B cell (primary cell): ENCODE results near the gene NEXMIF. TPM values are rescaled to one million over a fixed set of nuclear protein-coding genes. Genes with fewer than 3 reads are reported as not detected.
"Not testable (repeated sequence)": the region's sequence is repeated elsewhere in the genome, so short reads cannot be mapped to it uniquely, and the experiment has no call there.

Experiments used
- ATAC-seq: fragments of 200-7000 bp; cut with Tn5 transposase; one replicate; pipeline ENCODE4 v1.10.0; 2021; ENCODE audit warnings: low read depth, mild to moderate bottlenecking, moderate number of reproducible peaks, moderate library complexity
- CTCF ChIA-PET: fragments of 350-600 bp; sonication (Branson Sonifier 250); formaldehyde crosslinking; loops from one replicate; lab custom pipeline; 2021; ENCODE audit warnings: antibody characterized with exemption, inconsistent platforms; lab: Charles Lee
- POLR2A ChIA-PET: fragments of 350-600 bp; sonication (Branson Sonifier 250); formaldehyde crosslinking; loops from one replicate; lab custom pipeline; 2021; ENCODE audit warnings: antibody characterized with exemption; lab: Charles Lee
- DNase-seq: peaks from one replicate; pipeline ENCODE4 v3.0.0; 2013
- H2AFZ ChIP-seq: 2 replicates; pipeline ENCODE4 v1.6.1; 2012; ENCODE audit warnings: mild to moderate bottlenecking, low read depth, low read length; ENCODE audit not compliant: insufficient read depth, poor library complexity, severe bottlenecking
- H3K27ac ChIP-seq, 2 donors: 1 replicate in 1 of 2; 2 replicates in 1 of 2; pipeline ENCODE4 v1.5.1; 2012 to 2013; ENCODE audit warnings: low read length in 2 of 2, mild to moderate bottlenecking in 2 of 2, moderate library complexity in 1 of 2
- H3K27me3 ChIP-seq, 4 experiments: fragments of 200-600 bp in 1 of 4; sonication (generic) in 1 of 4; replicated peaks in 1 of 4; 1 replicate in 2 of 4; 2 replicates in 2 of 4; pipeline versions ENCODE4 v1.6.1 to v1.7.0; 2013 to 2016; ENCODE audit warnings: low read length in 3 of 4, mild to moderate bottlenecking in 2 of 4, mixed read lengths in 1 of 4, moderate library complexity in 1 of 4; ENCODE audit not compliant: insufficient read depth in 4 of 4, control insufficient read depth in 3 of 4; ENCODE audit errors: control extremely low read depth in 1 of 4
- H3K36me3 ChIP-seq, 2 experiments: replicated peaks in 1 of 2; 1 replicate in 1 of 2; 2 replicates in 1 of 2; pipeline versions ENCODE4 v1.6.1 to v1.7.1; 2013; ENCODE audit warnings: low read length in 1 of 2; ENCODE audit not compliant: insufficient read depth in 2 of 2, control insufficient read depth in 1 of 2; ENCODE audit errors: control extremely low read depth in 1 of 2, extremely low read depth in 1 of 2
- H3K4me1 ChIP-seq, 2 donors: fragments of 200-600 bp in 1 of 2; sonication (generic) in 1 of 2; 1 replicate in 1 of 2; 2 replicates in 1 of 2; pipeline versions ENCODE4 v1.5.1 to v1.6.1; 2013 to 2017; ENCODE audit warnings: low read length in 2 of 2; ENCODE audit not compliant: control insufficient read depth in 2 of 2, insufficient read depth in 2 of 2
- H3K4me2 ChIP-seq: replicated peaks from 2 replicates; pipeline ENCODE3; 2012; ENCODE audit warnings: mild to moderate bottlenecking, low read depth, low read length; ENCODE audit not compliant: poor library complexity, severe bottlenecking
- H3K4me3 ChIP-seq, 5 experiments: fragments of 200-600 bp in 1 of 5; sonication (generic) in 1 of 5; 1 replicate in 3 of 5; 2 replicates in 2 of 5; pipeline versions ENCODE4 v1.5.1 to v1.7.0; 2011 to 2016; ENCODE audit warnings: low read length in 4 of 5, mild to moderate bottlenecking in 4 of 5, low read depth in 2 of 5, control low read depth in 1 of 5, moderate library complexity in 1 of 5; ENCODE audit not compliant: insufficient read depth in 1 of 5; ENCODE audit errors: control extremely low read depth in 1 of 5, extremely low read depth in 1 of 5
- H3K79me2 ChIP-seq: fragments of 200-600 bp; sonication (generic); one replicate; pipeline ENCODE4 v1.6.0; 2016; ENCODE audit warnings: low read length; ENCODE audit not compliant: control insufficient read depth, insufficient read depth
- H3K9ac ChIP-seq: fragments of 200-600 bp; sonication (generic); 2 replicates; pipeline ENCODE4 v1.6.1; 2017; ENCODE audit warnings: mild to moderate bottlenecking, low read length, moderate library complexity
- H3K9me3 ChIP-seq, 3 donors: one replicate each; pipeline versions ENCODE4 v1.6.1 to v1.7.1; 2013; ENCODE audit warnings: low read length in 2 of 3; ENCODE audit not compliant: control insufficient read depth in 2 of 3, insufficient read depth in 1 of 3; ENCODE audit errors: control extremely low read depth in 1 of 3
- H4K20me1 ChIP-seq: 2 replicates; pipeline ENCODE4 v1.6.0; 2012; ENCODE audit warnings: mild to moderate bottlenecking, low read length; ENCODE audit not compliant: insufficient read depth, control insufficient read depth, poor library complexity, severe bottlenecking
- H3K27ac Mint-ChIP-seq: one replicate; pipeline ENCODE4 v1.8.0; 2021; ENCODE audit warnings: mixed read lengths
- H3K27me3 Mint-ChIP-seq: one replicate; pipeline ENCODE4 v1.8.0; 2021; ENCODE audit warnings: mixed read lengths
- H3K4me1 Mint-ChIP-seq: one replicate; pipeline ENCODE4 v1.8.0; 2021; ENCODE audit warnings: mixed read lengths
- H3K4me3 Mint-ChIP-seq: one replicate; pipeline ENCODE4 v1.8.0; 2021; ENCODE audit warnings: mixed read lengths
- H3K9me3 Mint-ChIP-seq: one replicate; pipeline ENCODE4 v1.8.0; 2022; ENCODE audit warnings: mixed read lengths; ENCODE audit not compliant: insufficient read depth
- CTCF ChIP-seq: fragments of 200-600 bp; IDR thresholded peaks from one replicate; pipeline ENCODE4 v1.8.0; 2022; ENCODE audit warnings: antibody characterized with exemption, mild to moderate bottlenecking
- EZH2 ChIP-seq: IDR thresholded peaks from 2 replicates; pipeline ENCODE4 v1.6.1; 2012; ENCODE audit warnings: borderline replicate concordance, low read depth, mild to moderate bottlenecking, moderate library complexity, low read length; ENCODE audit not compliant: insufficient read depth, poor library complexity, severe bottlenecking
- WGBS: methylation state at CpG from one replicate; pipeline ENCODE4 v1.1.5; 2013; ENCODE audit warnings: missing lambda C conversion rate; ENCODE audit not compliant: insufficient coverage; 5-methylcytosine and 5-hydroxymethylcytosine counted together
- intact Hi-C: fragments of 100-400 bp; cut with micrococcal nuclease; formaldehyde crosslinking; loops from one replicate; pipeline ENCODE4 v1.10.0; 2022
- polyA minus RNA-seq: library from RNA; depleted of rRNA, polyadenylated mRNA; stranded (reverse); fragments of >200 nt; gene quantifications from 2 replicates; pipeline ENCODE4 v1.2.3, GENCODE V29; 2012
- polyA plus RNA-seq: library from polyadenylated mRNA; depleted of rRNA; stranded (reverse); fragments of >200 nt; gene quantifications from 2 replicates; pipeline ENCODE4 v1.2.3, GENCODE V29; 2012
- total RNA-seq, 2 donors: library from RNA; stranded (reverse); fragments of 120-200 nt in 1 of 2; gene quantifications; 1 replicate in 1 of 2; 2 replicates in 1 of 2; pipeline versions ENCODE4 v1.2.3 to v1.2.4, GENCODE V29; 2013 to 2022

Gene NEXMIF
- total RNA-seq, result 2.3 and 2.5 TPM in 2 replicates
- 0.63 TPM for total RNA-seq (2013)
- polyA plus RNA-seq, result 0.04 and 0.18 TPM in 2 replicates
- 0.43 and 1.4 TPM in 2 replicates for polyA minus RNA-seq

DNA sequence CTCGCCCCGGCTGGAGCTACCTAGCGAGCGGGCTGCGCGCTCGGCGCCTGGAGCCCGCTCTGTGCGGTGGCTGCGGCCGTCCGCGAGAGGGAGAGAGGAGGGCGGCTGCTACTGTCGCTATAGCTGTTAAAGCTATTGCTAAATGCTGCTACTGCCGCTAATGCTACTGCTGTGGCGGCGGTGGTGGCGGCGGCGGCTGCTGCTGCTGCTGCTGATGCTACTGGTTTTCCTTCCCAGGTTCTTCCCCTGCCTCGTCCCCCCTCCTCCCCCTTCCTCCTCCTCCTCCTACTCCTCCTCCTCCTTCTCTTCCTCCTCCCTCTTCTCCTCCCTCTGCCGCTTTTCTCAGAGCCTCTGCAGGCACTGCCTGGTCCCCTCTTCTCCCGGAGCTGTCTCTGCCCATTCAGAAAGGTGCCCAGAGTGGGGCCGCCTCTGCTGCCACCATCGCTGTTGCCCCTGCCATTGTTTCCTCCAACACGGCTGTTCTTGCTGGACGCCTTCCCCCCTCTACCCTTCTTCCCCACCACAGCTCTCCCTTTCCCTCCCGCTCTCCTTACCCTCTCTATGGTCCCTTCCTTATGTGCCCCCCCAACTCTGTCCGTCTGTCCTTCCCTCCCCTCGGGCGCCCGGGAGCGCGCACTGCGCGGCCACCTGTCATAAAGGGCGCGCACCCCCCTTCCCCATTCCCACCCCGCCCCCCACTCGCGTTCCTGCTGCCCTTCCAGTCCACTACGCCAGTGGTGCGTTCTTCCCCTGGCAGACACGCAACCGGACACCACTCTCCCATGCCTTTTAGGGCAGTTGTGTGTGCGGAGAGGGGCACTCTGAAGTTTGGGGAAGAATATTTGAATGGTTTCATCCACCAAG is at the start of gene NEXMIF:
TSS of gene NEXMIF (minus strand) at position 228 of the 864 bp plus-strand sequence.
- H3K27me3 ChIP-seq, result peaks cover 0 to 4% (median 1%) of the 10 kb centered on the region in 4 experiments
- Mint-ChIP-seq H3K27ac (peak within 1 kb of the TSS; percentile 91), H3K9me3 (no peaks in the 10 kb centered on the region), H3K4me1 (peaks cover 18% of the 10 kb centered on the region), H3K27me3 (peaks cover 7% of the 10 kb centered on the region), H3K4me3 (peak within 1 kb of the TSS; percentile 95)
- ChIA-PET POLR2A (no interaction called here), CTCF (no interaction called here)
- intact Hi-C loops, result loop anchor here (10.0 kb wide), 1 partner anchor 311 kb away; the partner anchor contains the start of gene RLIM
- H3K4me1 ChIP-seq, result peaks cover 11% of the 10 kb centered on the region in 2 donors
- H3K36me3 ChIP-seq, result no peaks in the 10 kb centered on the region
- H4K20me1 ChIP-seq, result no peaks in the 10 kb centered on the region
- H3K4me3 ChIP-seq, result peak within 1 kb of the TSS in 4 of 5 experiments; percentile 24 to 56 (median 43)
- H2AFZ ChIP-seq, result peak within 1 kb of the TSS; percentile 66
- TF ChIP-seq EZH2 (no peak), CTCF (no peak)
- peak within 1 kb of the TSS; percentile 64 for H3K9ac ChIP-seq
- WGBS, result 1% methylated on average over 25 of the region's 48 CpGs
- DNase-seq (no peak), ATAC-seq (peak; percentile 70)
- H3K9me3 ChIP-seq, result peaks cover 0 to 4% (median 0%) of the 10 kb centered on the region in 3 donors
- peak within 1 kb of the TSS; percentile 69 for H3K4me2 ChIP-seq
- H3K79me2 ChIP-seq, result no peaks in the 10 kb centered on the region
- no peak within 1 kb of the TSS for H3K27ac ChIP-seq

DNA sequence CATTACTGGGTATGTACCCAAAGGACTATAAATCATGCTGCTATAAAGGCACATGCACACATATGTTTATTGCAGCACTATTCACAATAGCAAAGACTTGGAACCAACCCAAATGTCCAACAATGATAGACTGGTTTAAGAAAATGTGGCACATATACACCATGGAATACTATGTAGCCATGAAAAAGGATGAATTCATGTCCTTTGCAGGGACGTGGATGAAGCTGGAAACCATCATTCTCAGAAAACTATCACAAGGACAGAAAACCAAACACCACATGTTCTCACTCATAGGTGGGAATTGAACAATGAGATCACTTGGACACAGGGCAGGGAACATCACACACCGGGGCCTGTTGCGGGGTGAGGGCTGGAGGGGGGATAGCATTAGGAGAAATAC is 36.7 kb upstream of the NEXMIF start:
- H3K4me3 Mint-ChIP-seq, H3K9ac ChIP-seq, H3K27ac Mint-ChIP-seq, H2AFZ ChIP-seq, ATAC-seq, H3K27me3 ChIP-seq, H3K9me3 ChIP-seq, H3K4me2 ChIP-seq, intact Hi-C loops, H3K36me3 ChIP-seq, DNase-seq, H3K79me2 ChIP-seq, POLR2A ChIA-PET, H3K27me3 Mint-ChIP-seq, H3K9me3 Mint-ChIP-seq, H3K27ac ChIP-seq, CTCF ChIA-PET, H4K20me1 ChIP-seq, H3K4me3 ChIP-seq, H3K4me1 ChIP-seq, H3K4me1 Mint-ChIP-seq: not testable (repeated sequence)
- no CpG with 5 or more reads among the region's 3 CpGs for WGBS
